Gastrocnemius medialis (tissue), 4 donors: ENCODE data around the gene CERS1. TPM values are rescaled to one million over a fixed set of nuclear protein-coding genes. Genes with fewer than 3 reads are reported as not detected.

Source experiments
- ATAC-seq, 2 donors: fragments of 150-250 bp; one replicate each; pipeline ENCODE4 v1.9.1; 2016
- DNase-seq, 2 donors: peaks; one replicate each; pipeline ENCODE4 v3.0.0-alpha.2; 2019
- H3K27ac ChIP-seq, 4 donors: fragments of 200-600 bp; sonication (generic); 1 replicate in 1 of 4; 2 replicates in 3 of 4; pipeline ENCODE4 v1.5.1; 2016 to 2018; ENCODE audit warnings: mild to moderate bottlenecking in 2 of 4, moderate library complexity in 1 of 4
- H3K27me3 ChIP-seq, 3 donors: fragments of 200-600 bp; sonication (generic) in 2 of 3; 1 replicate in 1 of 3; 2 replicates in 2 of 3; pipeline versions ENCODE4 v1.5.1 to v1.6.0; 2016 to 2019; ENCODE audit warnings: mild to moderate bottlenecking in 1 of 3, moderate library complexity in 1 of 3
- H3K36me3 ChIP-seq, 2 donors: fragments of 200-600 bp; sonication (generic) in 1 of 2; one replicate each; pipeline ENCODE4 v1.5.1; 2017 to 2018
- H3K4me1 ChIP-seq, 2 donors: fragments of 200-600 bp; sonication (generic) in 1 of 2; one replicate each; pipeline ENCODE4 v1.5.1; 2016 to 2017; ENCODE audit warnings: mild to moderate bottlenecking in 2 of 2
- H3K4me3 ChIP-seq, 4 donors: fragments of 200-600 bp; sonication (generic) in 3 of 4; 1 replicate in 1 of 4; 2 replicates in 3 of 4; pipeline ENCODE4 v1.5.1; 2016 to 2019; ENCODE audit warnings: mild to moderate bottlenecking in 2 of 4
- H3K9me3 ChIP-seq, 3 donors: fragments of 200-600 bp; sonication (generic) in 2 of 3; 1 replicate in 1 of 3; 2 replicates in 2 of 3; pipeline ENCODE4 v1.5.1; 2016 to 2019
- POLR2A ChIP-seq, 2 donors: fragments of 450-650 bp; IDR thresholded peaks; one replicate each; pipeline ENCODE4 v1.6.1; 2017; ENCODE audit warnings: antibody characterized with exemption in 2 of 2, mild to moderate bottlenecking in 2 of 2, moderate library complexity in 2 of 2
- in situ Hi-C, 4 donors: fragments of 200-750 bp; cut with MboI; loops; one replicate each; pipeline versions ENCODE4 v1.15.0 to v1.8.0; 2017; ENCODE audit warnings: low sequenced_read_pairs in 4 of 4
- intact Hi-C: fragments of 100-400 bp; cut with DNase I; formaldehyde crosslinking; loops from one replicate; pipeline ENCODE4 v1.15.1; 2023; ENCODE audit warnings: low total_unique reads
- total RNA-seq, 4 donors: library from RNA; depleted of rRNA; stranded (reverse); fragments of >200 nt; gene quantifications; one replicate each; pipeline versions ENCODE4 v1.1.0 to v1.2.3, GENCODE V29; 2016
- TF ChIP-seq, protein P1 (sequence below), 5 experiments: fragments of 450-650 bp in 3 of 5; fragments of 200-600 bp in 2 of 5; sonication (generic) in 2 of 5; IDR thresholded peaks in 4 of 5; conservative IDR thresholded peaks in 1 of 5; 1 replicate in 4 of 5; 2 replicates in 1 of 5; pipeline ENCODE4 v1.5.1; 2016 to 2019; ENCODE audit warnings: antibody characterized with exemption in 5 of 5, mild to moderate bottlenecking in 3 of 5, moderate library complexity in 3 of 5

CERS1 gene
- total RNA-seq, 4 donors from 2014 or later, result 1.1 to 6.9 (median 3.3) TPM

DNA sequence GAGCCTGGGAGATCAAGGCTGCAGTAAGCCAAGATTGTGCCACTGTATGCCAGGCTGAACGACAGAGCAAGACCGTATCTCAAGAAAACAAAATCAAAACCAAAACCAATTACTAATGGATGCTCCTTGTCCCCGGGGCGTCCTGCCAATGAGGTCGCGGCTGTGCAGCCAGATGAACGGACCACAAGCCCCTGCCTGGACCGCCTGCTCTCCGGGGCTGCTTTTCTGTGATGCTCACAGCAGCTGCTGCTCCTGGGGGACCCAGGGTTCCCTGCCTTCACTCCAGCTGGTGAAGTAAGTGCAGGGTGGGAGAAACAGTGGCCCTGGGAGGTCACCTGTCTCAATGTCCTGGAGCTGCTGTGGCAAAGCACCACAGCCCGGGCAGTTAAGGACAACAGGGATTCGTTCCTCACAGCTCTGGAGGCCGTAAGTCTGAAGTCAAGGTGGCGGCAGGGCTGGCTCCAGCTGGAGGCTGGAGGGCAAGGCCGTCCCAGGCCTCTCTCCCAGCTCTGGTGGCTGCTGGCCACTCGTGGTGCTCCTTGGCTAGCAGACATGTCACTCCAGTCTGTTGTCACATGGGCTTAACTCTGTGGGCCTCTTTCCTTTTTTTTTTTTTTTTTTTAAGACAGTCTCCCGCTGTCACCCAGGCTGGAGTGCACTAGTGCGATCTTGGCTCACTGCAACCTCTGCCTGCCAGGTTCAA is 13.1 kb upstream of the CERS1 start:
- TF ChIP-seq, protein P1, sequence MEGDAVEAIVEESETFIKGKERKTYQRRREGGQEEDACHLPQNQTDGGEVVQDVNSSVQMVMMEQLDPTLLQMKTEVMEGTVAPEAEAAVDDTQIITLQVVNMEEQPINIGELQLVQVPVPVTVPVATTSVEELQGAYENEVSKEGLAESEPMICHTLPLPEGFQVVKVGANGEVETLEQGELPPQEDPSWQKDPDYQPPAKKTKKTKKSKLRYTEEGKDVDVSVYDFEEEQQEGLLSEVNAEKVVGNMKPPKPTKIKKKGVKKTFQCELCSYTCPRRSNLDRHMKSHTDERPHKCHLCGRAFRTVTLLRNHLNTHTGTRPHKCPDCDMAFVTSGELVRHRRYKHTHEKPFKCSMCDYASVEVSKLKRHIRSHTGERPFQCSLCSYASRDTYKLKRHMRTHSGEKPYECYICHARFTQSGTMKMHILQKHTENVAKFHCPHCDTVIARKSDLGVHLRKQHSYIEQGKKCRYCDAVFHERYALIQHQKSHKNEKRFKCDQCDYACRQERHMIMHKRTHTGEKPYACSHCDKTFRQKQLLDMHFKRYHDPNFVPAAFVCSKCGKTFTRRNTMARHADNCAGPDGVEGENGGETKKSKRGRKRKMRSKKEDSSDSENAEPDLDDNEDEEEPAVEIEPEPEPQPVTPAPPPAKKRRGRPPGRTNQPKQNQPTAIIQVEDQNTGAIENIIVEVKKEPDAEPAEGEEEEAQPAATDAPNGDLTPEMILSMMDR (IDR thresholded peaks at IDR 0.05 in 4 of 5, conservative IDR thresholded peaks at IDR 0.05 in 1 of 5), result no peak
- no peak for TF ChIP-seq POLR2A (IDR thresholded peaks at IDR 0.05)
- ATAC-seq (no peak), DNase-seq (no peak)
- Histone ChIP-seq H3K4me3 (no peak overlapping the region), H3K36me3 (peaks cover 0 to 41% of the 10 kb centered on the region in 2 donors), H3K4me1 (no peaks in the 10 kb centered on the region), H3K9me3 (no peaks in the 10 kb centered on the region), H3K27ac (no peak overlapping the region), H3K27me3 (no peaks in the 10 kb centered on the region)
- in situ Hi-C loops (no loop called here), intact Hi-C loops (no loop called here)

DNA sequence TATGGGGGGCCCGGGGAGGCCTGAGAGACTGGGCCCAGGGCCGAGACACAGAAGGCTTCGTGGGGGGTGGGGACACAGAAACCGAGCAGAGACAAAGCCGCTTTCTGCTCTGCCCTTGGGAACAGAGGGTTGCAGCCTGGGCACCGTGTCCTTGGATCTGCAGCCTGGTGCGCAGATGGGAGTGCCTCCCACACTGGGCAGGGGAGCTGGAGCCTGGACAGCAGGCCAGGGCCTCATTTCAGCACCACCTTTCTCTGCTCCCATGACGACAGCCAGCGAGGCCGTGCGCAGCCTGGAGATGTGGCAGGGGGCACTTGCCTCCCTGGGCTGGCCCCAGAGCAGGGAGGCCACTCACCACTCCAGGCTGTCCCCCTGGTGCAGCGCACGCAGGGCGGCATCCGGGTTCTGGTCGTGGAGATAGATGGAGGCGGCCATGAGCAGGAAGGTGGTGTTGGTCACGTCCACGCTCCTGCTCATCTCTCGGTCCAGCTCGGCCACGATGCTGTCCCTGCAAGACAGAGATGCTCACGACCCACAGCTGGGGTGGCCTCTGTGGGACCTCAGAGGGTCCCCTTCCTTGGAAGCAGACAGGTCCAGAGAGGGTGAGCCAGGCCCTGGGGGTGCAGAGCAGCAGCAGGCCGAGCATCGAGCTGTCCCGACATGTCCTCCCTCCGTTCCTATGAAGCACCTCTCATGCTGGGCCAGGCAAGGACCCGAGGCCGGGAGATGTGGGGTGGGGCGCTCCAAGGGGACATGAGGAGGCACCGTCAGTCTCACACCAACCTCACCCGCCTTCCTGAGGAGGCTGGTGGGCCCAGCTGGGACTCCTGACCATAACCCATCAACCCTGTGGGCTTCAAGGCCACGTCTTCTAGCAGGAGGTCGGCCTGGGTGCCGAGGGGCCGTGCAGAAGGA is 10.9 kb upstream of the CERS1 start:
- intact Hi-C loops (no loop called here), in situ Hi-C loops (no loop called here)
- H3K4me1 ChIP-seq, result no peaks in the 10 kb centered on the region
- peaks cover 0 to 31% of the 10 kb centered on the region in 2 donors for H3K36me3 ChIP-seq
- DNase-seq (no peak), ATAC-seq (no peak)
- H3K27me3 ChIP-seq, result no peaks in the 10 kb centered on the region
- no peak for TF ChIP-seq POLR2A (IDR thresholded peaks at IDR 0.05)
- TF ChIP-seq, protein P1 (IDR thresholded peaks at IDR 0.05 in 4 of 5, conservative IDR thresholded peaks at IDR 0.05 in 1 of 5), result no peak
- no peak overlapping the region for H3K4me3 ChIP-seq
- H3K9me3 ChIP-seq, result no peaks in the 10 kb centered on the region
- H3K27ac ChIP-seq, result no peak overlapping the region

DNA sequence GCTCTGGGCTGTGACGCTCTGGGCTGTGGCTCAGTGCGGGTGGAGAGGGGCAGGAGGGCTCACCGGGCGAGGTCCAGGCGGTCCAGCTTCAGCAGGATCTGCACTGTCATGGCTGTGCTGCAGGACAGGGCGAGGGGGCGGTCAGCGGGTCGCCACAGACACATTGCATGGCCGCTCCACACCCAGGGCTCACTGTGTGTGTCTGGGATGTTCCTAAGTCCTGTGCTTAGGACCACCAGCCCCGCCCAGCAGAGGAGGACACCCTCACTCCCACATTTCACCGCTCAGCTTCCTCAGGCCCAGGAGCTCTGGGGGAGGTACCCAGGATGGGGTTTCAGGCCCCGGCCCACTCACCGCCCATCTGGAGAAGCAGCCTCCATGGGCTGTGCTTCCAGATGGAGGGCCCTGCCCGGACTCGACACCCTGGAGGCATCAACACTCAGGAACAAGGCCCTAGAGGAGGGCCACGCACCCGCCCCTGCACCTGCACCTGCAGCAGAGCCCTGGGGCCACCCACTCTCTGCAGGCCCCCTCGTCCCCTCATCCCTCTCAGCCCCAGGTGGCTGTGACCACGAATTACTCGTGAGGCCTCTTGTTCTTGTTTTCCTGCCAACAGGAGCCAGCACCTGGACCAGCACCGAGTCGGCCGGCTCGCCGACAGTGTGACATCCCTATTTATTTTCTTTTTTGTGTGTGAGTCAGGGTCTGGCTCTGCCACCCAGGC is 9.7 kb upstream of the CERS1 start:
- H3K27ac ChIP-seq, result no peak overlapping the region
- intact Hi-C loops (no loop called here), in situ Hi-C loops (no loop called here)
- peaks cover 0 to 29% of the 10 kb centered on the region in 2 donors for H3K36me3 ChIP-seq
- no peaks in the 10 kb centered on the region for H3K27me3 ChIP-seq
- no peak overlapping the region for H3K4me3 ChIP-seq
- H3K9me3 ChIP-seq, result no peaks in the 10 kb centered on the region
- H3K4me1 ChIP-seq, result no peaks in the 10 kb centered on the region
- no peak for ATAC-seq
- no peak for DNase-seq
- no peak for TF ChIP-seq POLR2A (IDR thresholded peaks at IDR 0.05)
- TF ChIP-seq, protein P1 (IDR thresholded peaks at IDR 0.05 in 4 of 5, conservative IDR thresholded peaks at IDR 0.05 in 1 of 5), result no peak

DNA sequence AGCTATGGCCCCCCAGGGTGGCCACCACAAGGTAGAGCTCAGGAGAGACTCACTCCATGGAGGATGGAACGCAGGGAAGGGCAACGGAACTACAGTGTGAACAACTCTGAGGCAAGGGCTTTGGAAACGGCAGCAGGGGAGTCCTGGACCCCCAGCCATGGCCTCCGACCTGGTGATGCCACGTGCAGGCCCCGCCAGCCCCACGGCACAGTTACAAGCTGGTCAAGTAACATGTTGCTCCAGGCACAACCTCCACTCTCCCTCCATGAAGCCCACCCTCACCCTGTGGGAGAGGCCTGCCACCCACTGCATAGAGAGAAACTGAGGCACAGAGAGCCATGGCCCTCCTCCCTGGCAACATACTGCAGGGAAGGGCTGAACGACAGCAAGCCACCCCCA is 9.1 kb upstream of the CERS1 start:
- Histone ChIP-seq H3K27me3 (no peaks in the 10 kb centered on the region), H3K4me3 (no peak overlapping the region), H3K4me1 (no peaks in the 10 kb centered on the region), H3K27ac (no peak overlapping the region), H3K9me3 (no peaks in the 10 kb centered on the region), H3K36me3 (peaks cover 0 to 31% of the 10 kb centered on the region in 2 donors)
- intact Hi-C loops, result no loop called here
- DNase-seq (no peak), ATAC-seq (no peak)
- in situ Hi-C loops, result no loop called here
- no peak for TF ChIP-seq POLR2A (IDR thresholded peaks at IDR 0.05)
- TF ChIP-seq, protein P1 (IDR thresholded peaks at IDR 0.05 in 4 of 5, conservative IDR thresholded peaks at IDR 0.05 in 1 of 5), result no peak
